NOMO-1 (cell line): ENCODE measurements around the gene DOCK10.

Experiments used
- DNase-seq, 2 experiments: peaks; one replicate each; lab custom pipeline; 2025; ENCODE audit not compliant: unreplicated experiment in 2 of 2; lab: John Stamatoyannopoulos, UW

Gene DOCK10

DNA sequence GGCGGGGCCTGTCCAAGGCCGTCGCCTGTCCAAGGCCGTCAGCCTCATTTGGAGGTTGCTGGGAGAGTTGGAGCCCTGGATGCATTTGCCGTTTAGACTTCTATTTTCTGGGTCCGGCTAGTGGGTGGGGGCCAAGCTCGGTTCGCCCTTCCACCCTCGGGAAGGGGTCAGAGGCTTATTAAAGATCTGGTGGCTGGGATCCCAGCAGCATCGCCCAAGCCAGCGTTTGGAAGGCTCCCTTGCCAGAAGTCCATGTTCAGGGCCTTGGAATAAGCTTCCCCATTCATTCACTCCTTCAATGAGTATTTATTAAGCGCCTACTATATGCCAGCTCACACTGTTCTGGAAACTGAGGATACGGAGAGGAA is 516 bp upstream of the DOCK10 start:
- no peak for DNase-seq

DNA sequence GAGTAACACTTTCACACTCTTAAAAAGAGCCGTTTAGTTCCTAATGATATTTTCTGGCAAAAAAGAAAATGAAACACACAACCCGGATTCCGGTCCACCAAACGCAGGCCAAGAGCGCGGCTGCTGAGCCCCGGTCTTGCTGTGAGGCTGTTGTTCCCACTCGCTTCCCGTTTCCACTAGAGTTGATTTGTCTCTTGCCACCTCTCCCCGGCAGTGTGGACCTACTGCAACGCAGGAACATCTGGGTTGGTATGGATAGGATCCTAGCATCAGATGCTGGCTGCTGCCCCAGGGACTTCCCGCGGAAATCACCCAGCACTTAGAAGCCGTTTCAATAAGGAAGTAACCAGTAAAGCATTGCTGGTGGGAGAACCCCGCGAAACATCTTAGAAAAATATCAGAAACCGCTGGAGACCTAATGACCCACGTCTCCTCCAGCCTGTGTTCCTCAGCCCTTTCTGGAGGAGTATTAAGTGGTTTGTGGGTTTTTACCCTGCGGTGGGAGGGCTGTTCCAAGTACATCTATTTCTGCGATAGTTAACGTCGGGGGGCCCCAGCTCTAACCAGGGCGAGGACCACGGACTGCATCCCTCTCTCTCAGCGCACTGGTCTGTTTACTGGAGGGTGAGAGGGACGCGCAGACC is 939 bp downstream of the DOCK10 start:
- peak; percentile 63 to 75 for DNase-seq

DNA sequence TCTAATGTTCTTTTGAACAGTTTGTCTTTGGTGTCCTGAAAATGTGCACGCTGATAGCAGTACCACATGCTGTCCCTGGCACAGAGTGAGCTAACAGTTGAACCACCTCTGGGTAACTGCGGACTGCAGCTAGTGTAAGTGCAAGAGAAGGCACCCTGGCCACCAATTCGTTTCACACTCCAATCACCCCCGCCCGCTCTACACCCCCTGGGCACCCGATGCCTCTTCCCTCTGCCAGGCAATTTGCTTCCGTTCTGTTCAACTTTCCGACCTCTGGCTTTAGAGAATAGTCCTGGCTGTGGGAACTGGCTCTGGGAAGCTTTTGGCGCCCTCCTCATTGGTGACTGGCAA is 1.4 kb downstream of the DOCK10 start:
- no peak for DNase-seq

DNA sequence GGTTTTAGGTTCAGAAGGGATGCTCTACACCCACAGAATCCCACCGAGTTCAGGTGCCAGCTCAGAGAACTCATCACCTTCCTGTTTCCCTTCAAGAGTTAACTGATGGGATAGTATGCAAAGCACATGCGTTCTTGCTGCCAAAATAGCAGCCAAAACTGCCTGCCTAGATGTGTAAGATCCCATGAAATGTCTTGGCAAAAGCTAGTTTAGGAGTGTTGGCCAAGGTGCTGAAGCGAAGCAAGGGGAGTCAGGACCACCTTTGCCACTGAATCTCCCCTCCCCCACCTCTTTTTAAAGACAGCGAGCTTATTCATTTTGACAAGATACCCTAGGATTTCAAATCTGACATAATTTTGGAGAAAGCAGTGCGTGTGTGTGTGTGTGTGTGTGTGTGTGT is 2.1 kb downstream of the DOCK10 start:
- DNase-seq: no peak

DNA sequence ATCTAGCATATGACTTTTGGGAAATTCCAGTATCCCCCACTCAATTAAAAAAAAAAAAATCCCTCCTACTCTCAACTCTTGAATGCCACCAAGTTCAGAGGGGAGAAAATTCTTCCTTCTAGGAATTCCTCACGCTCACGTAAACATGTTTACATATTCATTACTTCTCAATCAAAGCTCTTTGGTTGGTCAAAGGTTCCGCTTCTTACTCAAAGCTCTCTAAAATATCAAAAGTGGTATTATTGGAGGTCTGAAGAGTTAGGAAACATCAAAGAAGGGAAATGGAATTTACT is 4.1 kb downstream of the DOCK10 start:
- no peak for DNase-seq

DNA sequence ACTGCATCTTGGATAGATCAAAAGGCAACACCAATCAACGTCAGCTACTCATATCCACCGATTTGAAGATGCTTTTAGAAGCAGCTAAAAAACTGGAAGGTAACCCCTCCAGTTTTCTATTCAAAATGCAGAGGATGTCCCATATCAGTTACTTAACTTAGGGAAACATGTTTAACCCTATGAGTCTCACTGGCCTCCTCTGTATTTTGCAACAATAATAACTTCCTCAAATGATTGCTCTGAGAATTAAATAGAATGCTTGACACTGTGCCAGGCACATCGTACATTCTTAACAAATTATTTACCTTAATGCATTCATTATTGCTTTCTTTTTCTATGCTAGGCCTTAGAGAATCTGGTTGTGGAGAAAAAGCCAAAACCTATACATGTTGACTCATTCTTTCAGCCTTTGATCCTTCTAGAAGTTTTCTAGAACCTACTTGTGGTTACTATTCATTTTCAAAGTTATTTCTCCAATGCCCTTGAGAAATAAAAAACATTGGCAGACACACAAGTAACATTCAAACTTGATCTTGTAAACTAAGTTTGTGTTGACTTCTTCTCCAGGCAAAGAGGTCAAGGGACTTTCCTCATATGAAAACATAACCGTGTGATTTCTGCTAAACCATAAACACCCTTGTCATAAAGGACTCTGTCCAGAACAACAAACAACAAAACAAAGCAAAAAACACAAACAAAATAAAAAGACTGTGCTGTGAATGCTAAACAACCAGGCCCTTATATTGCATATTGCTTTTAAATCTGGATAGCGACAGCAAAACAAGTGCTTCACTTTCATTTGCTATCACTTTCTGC is 4.6 kb downstream of the DOCK10 start:
- peak; percentile 30 to 58 for DNase-seq

DNA sequence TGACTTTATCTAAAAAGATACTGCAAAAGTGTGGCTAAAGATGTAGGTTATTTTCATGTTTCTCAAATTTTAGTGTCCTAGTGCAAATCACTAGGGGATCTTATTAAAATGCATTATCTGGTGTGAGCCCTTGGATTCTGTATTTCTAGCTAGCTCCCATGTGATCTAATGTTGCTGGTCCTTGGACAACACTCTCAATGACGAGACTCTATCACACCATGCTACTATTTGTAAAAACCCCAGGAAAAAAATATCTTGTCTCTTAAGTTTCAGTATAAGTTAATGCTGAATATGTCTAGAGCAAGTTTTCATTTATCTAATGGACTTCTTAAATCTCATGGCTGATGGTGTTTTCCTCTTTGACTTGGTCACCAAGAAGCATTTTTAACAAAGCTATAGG is 5.8 kb downstream of the DOCK10 start:
- DNase-seq: no peak

DNA sequence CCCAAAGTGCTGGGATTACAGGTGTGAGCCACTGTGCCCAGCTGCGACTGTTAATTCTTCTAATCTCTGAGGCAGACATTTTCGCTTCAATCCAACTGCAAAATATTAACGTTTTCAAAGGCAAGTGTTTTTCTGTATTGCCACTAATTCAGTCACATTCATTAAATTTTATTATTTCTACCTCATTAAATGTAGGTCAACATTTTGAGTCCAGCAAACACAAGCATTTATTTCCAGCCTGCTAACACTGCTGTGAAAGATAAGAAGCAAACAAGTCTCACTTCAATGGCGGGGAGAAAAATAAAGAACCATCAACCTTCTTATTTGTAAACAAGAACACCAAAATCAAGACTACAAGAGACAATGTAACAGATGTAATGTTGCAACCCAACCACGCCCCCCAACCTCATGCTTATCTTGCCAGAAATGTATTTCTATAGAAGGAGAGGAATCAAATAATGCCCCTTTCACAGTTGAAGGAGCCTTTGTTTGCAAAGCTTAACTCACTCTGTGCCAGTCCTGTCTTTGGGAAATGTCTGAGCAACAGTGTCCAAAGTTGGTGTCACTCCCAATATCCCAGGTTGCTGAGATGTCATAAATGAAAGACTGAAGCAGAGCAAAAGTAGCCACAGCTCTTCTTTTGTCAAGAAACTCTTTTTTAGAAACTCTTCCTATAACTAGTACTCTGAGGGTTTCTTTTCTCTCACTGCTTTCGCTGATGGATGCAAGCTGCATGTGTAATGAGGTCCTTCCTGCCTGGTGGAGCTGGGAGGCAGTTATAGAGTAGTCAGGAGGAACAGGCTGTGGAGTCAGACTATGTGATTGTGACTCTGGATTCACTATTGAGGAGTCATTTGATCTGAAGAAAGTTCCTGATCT is 8.6 kb downstream of the DOCK10 start:
- DNase-seq: no peak

DNA sequence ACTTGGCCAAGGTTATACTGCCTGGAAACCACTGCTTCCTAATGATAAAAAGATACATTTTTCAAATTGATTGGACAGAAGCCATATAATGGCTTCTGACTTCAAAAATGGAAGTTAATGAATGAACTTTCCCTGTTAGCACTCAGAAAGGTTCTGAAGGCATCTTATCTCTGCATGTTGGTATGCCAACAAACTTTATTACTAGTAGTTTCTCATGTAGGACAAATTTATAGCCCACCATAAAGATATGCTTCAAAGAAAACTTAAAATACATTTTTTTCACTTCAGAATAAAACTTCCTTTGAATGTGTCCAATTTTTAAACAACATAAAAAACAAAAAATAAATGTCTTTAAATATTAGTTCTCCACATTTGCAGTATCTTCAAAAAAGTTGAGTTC is 10.0 kb downstream of the DOCK10 start:
- no peak for DNase-seq

DNA sequence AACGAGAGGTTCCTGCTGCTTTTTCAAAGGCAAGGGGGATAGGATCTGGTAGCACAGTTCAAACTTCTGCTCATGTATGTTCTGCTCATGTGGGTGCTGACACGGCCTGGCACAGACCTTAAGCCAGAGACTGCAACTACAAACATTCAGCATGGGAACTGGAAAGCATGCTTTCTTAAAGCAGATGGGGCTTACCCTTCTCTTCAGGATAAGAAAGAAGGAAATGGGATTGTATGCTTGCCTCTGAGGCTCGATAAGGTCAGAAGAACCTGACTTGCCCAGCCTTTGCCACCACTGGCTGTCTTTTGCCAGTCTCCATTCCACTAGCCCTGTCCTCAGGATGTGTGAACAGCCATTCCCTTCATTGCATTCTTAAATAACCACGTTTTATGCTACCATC is 10.7 kb downstream of the DOCK10 start:
- DNase-seq: no peak

DNA sequence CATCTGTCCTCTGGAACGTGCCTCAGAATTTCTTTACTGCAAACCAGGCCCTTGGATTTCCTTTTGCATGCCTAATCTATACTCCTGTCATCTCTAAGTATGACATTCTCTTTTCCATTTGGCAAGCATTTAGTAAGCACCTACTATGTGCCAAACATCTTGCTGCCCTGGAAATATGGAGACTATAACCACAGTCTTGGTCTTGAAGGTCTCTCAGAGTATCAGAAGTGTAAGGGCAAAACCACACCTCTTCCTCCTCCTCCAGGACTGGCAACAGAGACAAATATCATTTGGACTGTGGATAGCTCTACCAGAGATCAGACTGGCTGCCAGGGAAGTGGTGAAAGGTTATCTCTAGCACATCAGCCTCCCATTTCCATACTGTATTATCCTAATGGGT is 11.4 kb downstream of the DOCK10 start:
- DNase-seq: no peak

DNA sequence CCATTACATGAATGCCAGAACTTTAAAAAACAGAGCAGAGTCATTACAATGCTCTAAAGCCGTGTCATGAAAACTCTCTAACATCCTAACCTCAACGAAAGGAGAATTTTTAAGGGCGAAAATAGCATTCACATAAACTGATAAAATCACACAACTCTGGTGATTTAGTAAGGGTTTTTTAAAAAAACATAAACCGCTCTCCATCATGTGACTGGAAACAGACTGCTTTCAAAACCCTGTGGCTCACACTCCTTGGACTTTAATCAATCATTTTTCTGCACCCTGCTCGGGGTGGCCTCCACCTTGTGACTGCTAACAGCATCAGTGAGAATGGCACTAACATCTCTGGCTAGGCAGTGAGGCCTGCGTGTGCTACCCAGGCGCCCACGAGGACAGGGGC is 12.1 kb downstream of the DOCK10 start:
- no peak for DNase-seq

DNA sequence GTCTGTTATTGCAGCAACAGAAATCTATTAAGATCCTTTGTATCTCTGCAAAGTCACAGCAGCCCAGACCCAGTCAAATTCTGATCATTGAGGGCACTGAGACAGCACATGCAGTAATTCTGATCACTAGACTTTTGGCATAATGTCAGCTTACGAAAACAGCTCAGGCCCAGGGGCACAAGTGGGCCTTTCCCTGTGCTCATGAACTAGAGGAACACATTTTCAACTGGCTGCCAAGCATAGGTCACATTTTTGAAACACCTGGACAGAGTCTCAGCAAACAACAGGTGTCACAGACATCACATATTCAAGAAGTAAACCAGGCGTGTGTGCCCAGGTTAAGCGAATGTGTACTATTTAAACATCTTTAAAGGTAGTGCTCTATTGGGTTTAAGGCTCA is 13.7 kb downstream of the DOCK10 start:
- no peak for DNase-seq

DNA sequence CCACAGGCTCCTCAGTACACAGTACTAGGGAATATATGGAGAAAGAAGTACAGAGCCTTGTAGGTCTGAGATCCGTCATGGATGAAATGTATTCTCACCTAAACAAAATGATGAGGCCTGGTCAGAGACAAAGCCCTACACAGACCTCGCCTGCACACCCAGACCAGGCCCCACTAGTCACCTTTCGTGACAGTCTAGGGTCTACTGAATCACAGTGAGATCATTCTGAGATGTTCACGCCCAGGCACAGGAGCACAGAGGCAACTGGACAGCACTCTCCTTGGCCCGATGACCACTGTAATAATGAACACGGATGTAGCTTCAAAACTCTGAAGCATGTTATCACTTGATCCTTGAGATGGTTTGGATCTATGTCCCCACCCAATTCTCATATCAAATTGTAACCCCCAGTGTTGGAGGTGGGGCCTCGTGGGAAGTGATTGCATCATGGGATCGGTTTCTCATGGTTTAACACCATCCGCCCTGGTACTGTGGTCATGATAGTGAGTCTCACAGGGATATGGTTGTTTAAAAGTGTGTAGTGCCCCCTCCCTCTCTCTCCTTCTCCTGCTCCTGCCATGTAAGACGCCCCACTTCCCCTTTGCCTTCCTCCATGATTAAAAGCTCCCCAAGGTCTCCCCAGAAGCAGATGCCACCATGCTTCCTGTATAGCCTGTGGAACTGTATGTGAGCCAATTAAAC is 15.1 kb downstream of the DOCK10 start:
- DNase-seq: peak; percentile 29 to 39

DNA sequence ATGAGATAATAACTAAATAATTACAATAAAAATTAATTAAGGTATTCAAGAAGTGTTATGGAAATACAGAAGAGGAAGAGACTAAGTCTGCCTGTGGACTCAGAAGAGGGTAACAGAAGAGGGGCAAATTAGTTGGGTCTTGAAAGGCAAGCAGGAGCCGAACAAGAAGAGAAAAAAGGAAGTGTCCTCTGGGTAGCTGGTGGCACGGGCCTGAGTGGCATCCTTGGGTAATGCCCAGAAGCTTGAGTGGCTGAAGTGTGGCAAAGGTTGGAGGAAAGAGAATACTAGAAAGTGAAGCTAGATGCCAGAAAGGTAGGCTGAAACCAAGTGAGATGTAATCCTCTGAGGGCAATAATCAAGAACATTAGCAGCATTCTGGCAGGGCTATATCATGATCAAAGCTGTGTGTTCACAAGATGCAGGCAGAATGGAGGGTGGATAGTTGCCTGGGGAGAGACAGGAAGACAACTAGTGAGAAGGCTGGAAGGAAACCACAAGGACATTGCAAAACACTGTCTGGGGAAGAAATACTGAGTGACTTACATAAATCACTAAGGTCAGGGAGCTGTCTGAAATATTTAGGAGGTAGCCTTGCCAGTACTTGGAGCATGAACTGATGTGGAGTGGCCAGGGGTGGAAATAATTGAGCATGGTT is 16.2 kb downstream of the DOCK10 start:
- DNase-seq: peak; percentile 80 to 88

DNA sequence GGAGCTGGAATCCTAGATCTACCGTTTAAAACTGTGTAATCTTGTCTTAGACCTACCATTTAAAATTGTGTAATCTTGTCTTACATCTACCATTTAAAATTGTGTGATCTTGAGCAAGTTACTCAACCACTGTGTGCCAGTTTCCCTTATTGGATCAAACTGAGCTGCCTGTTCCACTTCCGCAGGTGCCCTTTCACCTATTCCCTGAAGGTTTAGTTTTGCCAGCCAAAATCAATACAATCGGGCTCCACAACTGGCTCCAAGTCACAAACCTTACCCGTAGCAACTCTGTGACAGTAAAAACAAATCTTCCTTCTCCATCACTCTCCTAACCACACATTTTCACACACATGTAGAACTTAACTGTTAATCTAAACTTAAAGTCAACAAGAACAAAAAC is 20.1 kb downstream of the DOCK10 start:
- peak; percentile 23 to 43 for DNase-seq

DNA sequence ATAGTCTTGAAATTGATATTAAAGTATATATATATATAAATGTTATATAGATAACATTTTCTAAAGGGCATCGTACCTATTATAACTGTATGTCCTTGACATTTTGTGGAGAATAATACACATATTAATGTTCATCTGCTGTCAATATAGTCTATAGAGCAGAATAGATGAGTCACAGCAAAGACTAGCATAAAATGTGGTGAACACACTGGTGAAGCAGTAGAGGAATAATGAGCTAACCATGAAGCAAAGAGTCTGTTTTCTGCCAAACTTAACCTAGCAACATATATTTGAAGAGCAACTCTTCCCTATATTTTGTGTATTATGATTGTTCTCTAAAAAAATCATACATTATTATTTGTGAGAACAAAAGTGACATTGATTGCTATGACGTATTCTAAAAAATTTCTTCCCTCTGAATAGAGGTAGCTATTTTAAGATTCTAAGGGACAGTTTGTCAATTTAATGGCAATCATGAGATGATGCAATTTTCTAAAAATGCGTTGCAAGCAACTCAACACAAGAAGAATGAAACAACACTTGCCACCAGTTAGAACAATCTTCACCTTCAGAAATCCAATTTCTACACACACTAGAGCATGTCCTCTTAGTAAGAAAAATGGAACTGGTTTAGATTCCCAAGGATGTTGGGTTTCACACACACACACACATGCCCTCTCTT is 22.0 kb downstream of the DOCK10 start:
- DNase-seq: peak in 1 of 2 experiments; percentile 67

DNA sequence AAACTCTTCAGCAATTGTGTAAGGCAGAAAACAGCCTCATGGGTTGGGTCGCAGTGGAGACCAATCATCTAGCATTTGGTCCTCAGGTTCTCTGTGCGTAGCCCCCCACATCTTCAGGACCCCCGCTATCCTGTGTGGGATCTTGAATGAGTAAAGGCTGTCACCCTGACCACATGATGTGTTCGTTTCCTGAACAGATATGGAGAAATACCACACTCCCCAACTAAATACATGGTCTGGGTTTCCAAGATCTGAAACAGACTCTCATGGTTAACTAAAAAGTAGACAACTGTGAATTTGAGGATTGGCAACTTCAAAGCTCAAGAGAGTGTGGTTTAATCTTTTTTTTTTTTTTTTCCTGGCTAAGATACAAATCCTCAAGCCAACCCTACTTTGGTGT is 23.2 kb downstream of the DOCK10 start:
- DNase-seq: no peak

DNA sequence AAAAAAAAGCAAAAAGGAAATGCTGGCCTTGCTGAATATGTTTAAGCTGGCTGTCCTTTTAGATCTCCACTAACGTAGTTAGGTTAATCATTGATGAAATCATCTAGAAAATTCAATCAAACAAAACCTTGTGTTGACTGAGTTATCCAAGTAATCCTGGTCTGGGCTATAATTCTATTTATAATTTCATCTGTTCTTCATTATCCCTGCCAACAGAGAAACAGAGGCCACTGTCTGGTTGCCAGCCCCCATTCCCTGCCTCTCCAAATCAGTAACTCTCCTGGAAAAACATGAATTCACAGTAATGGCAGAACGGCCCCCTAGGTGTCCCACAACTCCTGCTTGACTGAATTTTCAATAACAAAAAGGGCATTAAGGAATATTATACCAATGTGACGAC is 24.6 kb downstream of the DOCK10 start:
- no peak for DNase-seq

DNA sequence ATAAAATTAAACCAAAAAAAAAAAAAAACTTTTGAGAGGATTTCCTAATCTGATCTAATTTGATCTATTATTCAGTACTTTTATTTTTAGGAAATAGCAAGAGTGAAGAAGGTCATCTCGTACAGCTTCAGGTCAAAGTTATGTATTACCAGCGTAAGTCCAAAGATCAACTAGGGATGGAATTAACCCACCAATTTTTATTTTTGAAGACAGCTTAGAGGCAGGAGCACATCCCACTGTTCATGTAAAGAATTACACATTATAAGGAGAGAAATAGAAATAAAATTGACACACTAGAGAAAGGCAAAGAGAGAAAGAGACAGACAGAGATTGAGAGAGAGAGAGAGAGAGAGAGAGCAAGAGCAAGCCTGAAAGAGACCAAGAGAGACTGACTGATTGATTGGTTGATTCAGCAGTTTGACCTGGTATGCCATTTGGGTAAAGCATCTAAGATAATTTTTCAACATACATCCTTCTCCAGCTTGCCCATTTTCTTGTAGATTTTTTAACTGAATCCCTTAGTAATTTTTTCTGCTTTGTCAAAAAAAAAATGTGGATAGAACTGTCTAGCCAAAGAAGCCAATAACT is 25.1 kb downstream of the DOCK10 start:
- no peak for DNase-seq
